SK-N-SH treated with all-trans-retinoic acid at 6 μM for 48 hours (cell line): ENCODE data around the gene MYOD1.

Experiments
- ATAC-seq: fragments of 200-7000 bp; cut with Tn5 transposase; 3 replicates; pipeline ENCODE4 v1.9.1; 2020; ENCODE audit warnings: mild to moderate bottlenecking, moderate library complexity
- CREB5 ChIP-seq: fragments of 250-450 bp; sonication (Bioruptor Pico); IDR thresholded peaks from 2 replicates; pipeline ENCODE4 v1.5.1; 2020; ENCODE audit warnings: low read depth, mild to moderate bottlenecking, moderate library complexity
- CSRNP3 ChIP-seq: fragments of 250-450 bp; sonication (Bioruptor Pico); IDR thresholded peaks from 2 replicates; pipeline ENCODE4 v1.5.1; 2021; ENCODE audit warnings: mild to moderate bottlenecking, moderate library complexity
- GLIS3 ChIP-seq: fragments of 250-450 bp; sonication (Bioruptor Pico); IDR thresholded peaks from 2 replicates; pipeline ENCODE4 v1.5.0; 2020; ENCODE audit warnings: mild to moderate bottlenecking, moderate library complexity
- OSR1 ChIP-seq: fragments of 250-450 bp; sonication (Bioruptor Pico); IDR thresholded peaks from 2 replicates; pipeline ENCODE4 v1.8.0; 2022; ENCODE audit warnings: moderate library complexity, mild to moderate bottlenecking, inconsistent platforms
- PATZ1 ChIP-seq: fragments of 250-450 bp; sonication (Bioruptor Pico); IDR thresholded peaks from 2 replicates; pipeline ENCODE4 v1.8.0; 2020; ENCODE audit warnings: mild to moderate bottlenecking, moderate library complexity, borderline replicate concordance
- POU6F1 ChIP-seq: fragments of 250-450 bp; sonication (Bioruptor Pico); IDR thresholded peaks from 2 replicates; pipeline ENCODE4 v1.8.0; 2021; ENCODE audit warnings: low read depth, mild to moderate bottlenecking, moderate library complexity, borderline replicate concordance
- RARB ChIP-seq: fragments of 250-450 bp; sonication (Bioruptor Pico); IDR thresholded peaks from 2 replicates; pipeline ENCODE4 v1.8.0; 2021; ENCODE audit warnings: mild to moderate bottlenecking, moderate library complexity
- TSHZ2 ChIP-seq: fragments of 250-450 bp; sonication (Bioruptor Pico); IDR thresholded peaks from 2 replicates; pipeline ENCODE4 v1.5.0; 2020; ENCODE audit warnings: mild to moderate bottlenecking, moderate library complexity
- ZC3H10 ChIP-seq: fragments of 250-450 bp; sonication (Bioruptor Pico); IDR thresholded peaks from 2 replicates; pipeline ENCODE4 v1.5.1; 2021; ENCODE audit warnings: mild to moderate bottlenecking, moderate library complexity
- ZFP3 ChIP-seq: fragments of 250-450 bp; sonication (Bioruptor Pico); IDR thresholded peaks from 2 replicates; pipeline ENCODE4 v1.5.0; 2020; ENCODE audit warnings: mild to moderate bottlenecking, moderate library complexity
- ZFP30 ChIP-seq: fragments of 450-650 bp; formaldehyde crosslinking; IDR thresholded peaks from 2 replicates; pipeline ENCODE4 v1.5.0; 2022; ENCODE audit warnings: mild to moderate bottlenecking, moderate library complexity
- ZNF565 ChIP-seq: fragments of 450-650 bp; formaldehyde crosslinking; conservative IDR thresholded peaks from 2 replicates; pipeline ENCODE4 v1.5.0; 2020; ENCODE audit warnings: low read depth, mild to moderate bottlenecking, moderate library complexity
- ZNF8 ChIP-seq: fragments of 450-650 bp; formaldehyde crosslinking; IDR thresholded peaks from 2 replicates; pipeline ENCODE4 v1.5.0; 2020; ENCODE audit warnings: mild to moderate bottlenecking, moderate library complexity

Gene MYOD1

GRCh38 chr11:17673951-17674350 is 45.4 kb upstream of the MYOD1 start (continued):
- TF ChIP-seq GLIS3: no peak
- no peak for TF ChIP-seq POU6F1 (CRISPR knock-in tag)
- TF ChIP-seq, all 23 proteins: peak for 0

- no peak for TF ChIP-seq CREB5
- no peak for TF ChIP-seq ZFP3 (CRISPR knock-in tag)
- TF ChIP-seq OSR1 (CRISPR knock-in tag): no peak
- TF ChIP-seq PATZ1 (CRISPR knock-in tag): no peak
- TF ChIP-seq ZFP30 (CRISPR knock-in tag): no peak
- no peak for TF ChIP-seq ZC3H10 (CRISPR knock-in tag)
- TF ChIP-seq RARB (CRISPR knock-in tag): no peak
- no peak for TF ChIP-seq CSRNP3 (CRISPR knock-in tag)
- no peak for TF ChIP-seq POU6F1 (CRISPR knock-in tag)
- no peak for TF ChIP-seq TSHZ2 (CRISPR knock-in tag)
- no peak for ATAC-seq
Observed at GRCh38 chr11:17682848-17683247, 36.5 kb upstream of the MYOD1 start.

GRCh38 chr11:17683377-17684161 is 35.8 kb upstream of the MYOD1 start:
- peak; percentile 84 for ATAC-seq
- TF ChIP-seq TSHZ2 (CRISPR knock-in tag): no peak
- no peak for TF ChIP-seq OSR1 (CRISPR knock-in tag)
- TF ChIP-seq ZNF565 (CRISPR knock-in tag): no peak
- TF ChIP-seq ZNF8 (CRISPR knock-in tag): no peak
- no peak for TF ChIP-seq GLIS3
